Natural killer cell (primary cell): ENCODE measurements around the gene SMARCD1. TPM values are rescaled to one million over a fixed set of nuclear protein-coding genes. Genes with fewer than 3 reads are reported as not detected.

Source experiments
- ATAC-seq, 3 donors: fragments of 150-1000 bp in 2 of 3; fragments of 200-7000 bp in 1 of 3; cut with Tn5 transposase; 1 replicate in 1 of 3; 2 replicates in 2 of 3; pipeline ENCODE4 v1.10.0; 2021; ENCODE audit warnings: mild to moderate bottlenecking in 2 of 3, moderate library complexity in 2 of 3
- DNase-seq, 2 donors: peaks; one replicate each; pipeline versions ENCODE4 v3.0.0 to v3.0.0-alpha.2; 2013 to 2021; ENCODE audit warnings: mixed read lengths in 1 of 2
- H3K27ac ChIP-seq: one replicate; pipeline ENCODE4 v1.5.1; 2013; ENCODE audit warnings: mild to moderate bottlenecking, low read length
- H3K27me3 ChIP-seq: one replicate; pipeline ENCODE4 v1.6.1; 2013; ENCODE audit warnings: low read length; ENCODE audit not compliant: control insufficient read depth, insufficient read depth
- H3K36me3 ChIP-seq: one replicate; pipeline ENCODE4 v1.6.1; 2013; ENCODE audit warnings: low read length; ENCODE audit not compliant: control insufficient read depth, insufficient read depth
- H3K4me1 ChIP-seq: one replicate; pipeline ENCODE4 v1.6.1; 2013; ENCODE audit warnings: low read length; ENCODE audit not compliant: control insufficient read depth, insufficient read depth
- H3K4me3 ChIP-seq: one replicate; pipeline ENCODE4 v1.5.1; 2013; ENCODE audit warnings: low read length
- H3K9me3 ChIP-seq: one replicate; pipeline ENCODE4 v1.6.1; 2013; ENCODE audit warnings: low read length; ENCODE audit not compliant: control insufficient read depth, insufficient read depth
- H3K27ac Mint-ChIP-seq, 2 donors: one replicate each; pipeline ENCODE4 v1.8.0; 2022; ENCODE audit warnings: mild to moderate bottlenecking in 2 of 2, mixed read lengths in 2 of 2, moderate library complexity in 1 of 2
- H3K27me3 Mint-ChIP-seq, 2 donors: one replicate each; pipeline ENCODE4 v1.8.0; 2022; ENCODE audit warnings: low read depth in 2 of 2, mixed read lengths in 2 of 2
- H3K36me3 Mint-ChIP-seq: one replicate; pipeline ENCODE4 v1.8.0; 2022; ENCODE audit warnings: mixed read lengths
- H3K4me1 Mint-ChIP-seq, 2 donors: one replicate each; pipeline ENCODE4 v1.8.0; 2022; ENCODE audit warnings: mixed read lengths in 2 of 2
- H3K4me3 Mint-ChIP-seq: one replicate; pipeline ENCODE4 v1.8.0; 2022; ENCODE audit warnings: mild to moderate bottlenecking, moderate library complexity, mixed read lengths
- H3K9me3 Mint-ChIP-seq, 2 donors: one replicate each; pipeline ENCODE4 v1.8.0; 2022; ENCODE audit warnings: mixed read lengths in 2 of 2
- WGBS: methylation state at CpG from one replicate; pipeline ENCODE4 v1.1.7; 2013; ENCODE audit warnings: missing lambda C conversion rate; ENCODE audit not compliant: insufficient coverage; 5-methylcytosine and 5-hydroxymethylcytosine counted together
- intact Hi-C: fragments of 100-400 bp; cut with micrococcal nuclease; formaldehyde crosslinking; loops from one replicate; pipeline ENCODE4 v1.14.2; 2022
- total RNA-seq, 4 donors: library from RNA; stranded (reverse); fragments of 120-200 nt in 1 of 4; gene quantifications; one replicate each; pipeline versions ENCODE4 v1.2.3 to v1.2.4, GENCODE V29; 2013 to 2022
- TF ChIP-seq, protein P1 (sequence below): fragments of 200-600 bp; IDR thresholded peaks from one replicate; pipeline ENCODE4 v1.8.0; 2022; ENCODE audit warnings: antibody characterized with exemption

SMARCD1 gene
- total RNA-seq, 3 donors from 2014 or later (not counting 1 experiment from before 2014, with no cell fraction given) = 81.3 to 97.0 (median 88.6) TPM

GRCh38 chr12:50043308-50043707 lies 41.8 kb upstream of the SMARCD1 start:
- Histone ChIP-seq H3K4me3 (no peak overlapping the region), H3K4me1 (no peaks in the 10 kb centered on the region), H3K36me3 (no peaks in the 10 kb centered on the region), H3K27ac (no peak overlapping the region), H3K27me3 (no peaks in the 10 kb centered on the region), H3K9me3 (no peaks in the 10 kb centered on the region)
- H3K27ac Mint-ChIP-seq = no peak overlapping the region
- intact Hi-C loops = no loop called here
- TF ChIP-seq, protein P1, sequence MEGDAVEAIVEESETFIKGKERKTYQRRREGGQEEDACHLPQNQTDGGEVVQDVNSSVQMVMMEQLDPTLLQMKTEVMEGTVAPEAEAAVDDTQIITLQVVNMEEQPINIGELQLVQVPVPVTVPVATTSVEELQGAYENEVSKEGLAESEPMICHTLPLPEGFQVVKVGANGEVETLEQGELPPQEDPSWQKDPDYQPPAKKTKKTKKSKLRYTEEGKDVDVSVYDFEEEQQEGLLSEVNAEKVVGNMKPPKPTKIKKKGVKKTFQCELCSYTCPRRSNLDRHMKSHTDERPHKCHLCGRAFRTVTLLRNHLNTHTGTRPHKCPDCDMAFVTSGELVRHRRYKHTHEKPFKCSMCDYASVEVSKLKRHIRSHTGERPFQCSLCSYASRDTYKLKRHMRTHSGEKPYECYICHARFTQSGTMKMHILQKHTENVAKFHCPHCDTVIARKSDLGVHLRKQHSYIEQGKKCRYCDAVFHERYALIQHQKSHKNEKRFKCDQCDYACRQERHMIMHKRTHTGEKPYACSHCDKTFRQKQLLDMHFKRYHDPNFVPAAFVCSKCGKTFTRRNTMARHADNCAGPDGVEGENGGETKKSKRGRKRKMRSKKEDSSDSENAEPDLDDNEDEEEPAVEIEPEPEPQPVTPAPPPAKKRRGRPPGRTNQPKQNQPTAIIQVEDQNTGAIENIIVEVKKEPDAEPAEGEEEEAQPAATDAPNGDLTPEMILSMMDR = no peak
- H3K4me3 Mint-ChIP-seq = no peak overlapping the region
- H3K36me3 Mint-ChIP-seq = no peaks in the 10 kb centered on the region
- 93% methylated on average over 1 of the region's 2 CpGs for WGBS
- DNase-seq (no peak), ATAC-seq (no peak)
- no peaks in the 10 kb centered on the region for H3K9me3 Mint-ChIP-seq
- H3K4me1 Mint-ChIP-seq = no peaks in the 10 kb centered on the region
- H3K27me3 Mint-ChIP-seq = peaks cover 5 to 10% of the 10 kb centered on the region in 2 donors

DNA sequence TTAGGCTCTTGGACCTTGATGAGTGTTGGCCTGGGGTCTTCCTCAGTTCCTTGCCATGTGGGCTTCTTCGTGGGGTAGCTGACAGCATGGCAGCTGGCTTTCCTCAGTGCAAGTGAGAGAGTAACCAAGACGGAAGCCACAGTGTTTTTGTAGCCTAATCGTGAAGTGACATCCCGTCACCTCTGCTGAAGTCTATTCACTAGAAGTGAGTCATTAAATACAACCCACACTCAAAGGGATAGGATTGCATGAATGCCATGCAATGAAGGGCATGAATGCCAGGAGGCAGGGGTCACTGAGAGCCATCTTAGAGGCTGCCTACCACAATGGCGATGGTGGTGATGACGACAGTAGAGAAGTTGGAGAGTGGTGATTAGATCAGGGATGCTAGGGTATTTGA lies 41.3 kb upstream of the SMARCD1 start:
- no peaks in the 10 kb centered on the region for H3K4me1 ChIP-seq
- no peaks in the 10 kb centered on the region for H3K36me3 ChIP-seq
- H3K9me3 ChIP-seq = no peaks in the 10 kb centered on the region
- no peak for ATAC-seq
- no peak for DNase-seq
- no peaks in the 10 kb centered on the region for H3K27me3 ChIP-seq
- H3K27ac ChIP-seq = no peak overlapping the region
- Mint-ChIP-seq H3K4me1 (no peaks in the 10 kb centered on the region), H3K9me3 (no peaks in the 10 kb centered on the region), H3K27me3 (peaks cover 5 to 12% of the 10 kb centered on the region in 2 donors), H3K4me3 (no peak overlapping the region), H3K27ac (no peak overlapping the region), H3K36me3 (no peaks in the 10 kb centered on the region)
- TF ChIP-seq, protein P1 = no peak
- H3K4me3 ChIP-seq = no peak overlapping the region
- 81% methylated on average over 6 of the region's 6 CpGs for WGBS
- intact Hi-C loops = no loop called here

DNA sequence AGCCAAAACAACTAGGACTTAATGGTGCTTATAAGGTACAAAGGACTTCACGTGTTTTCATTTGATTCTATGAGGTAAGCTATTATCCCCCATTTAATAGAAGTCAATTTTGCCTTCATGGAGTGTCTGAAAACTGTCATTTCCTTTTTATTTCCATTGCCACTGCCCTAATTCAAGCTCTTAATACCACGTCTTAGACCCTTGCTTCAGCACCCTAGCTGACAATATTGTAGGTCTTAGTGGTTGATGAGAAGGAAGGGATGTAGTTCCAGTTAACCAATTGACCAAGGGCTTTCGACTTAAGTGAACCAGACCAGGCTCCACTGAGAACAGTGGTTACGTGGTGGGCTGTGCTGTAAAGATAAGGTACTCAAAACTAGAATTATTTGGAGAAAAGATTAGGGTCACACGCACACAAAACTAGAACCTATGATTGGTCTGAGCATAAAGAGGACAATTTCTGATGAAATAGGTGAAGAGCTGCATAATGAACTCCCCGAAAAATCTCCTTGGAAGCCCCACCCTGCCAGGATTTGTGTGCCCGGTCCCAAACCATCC lies 37.4 kb upstream of the SMARCD1 start:
- no peaks in the 10 kb centered on the region for H3K9me3 ChIP-seq
- H3K4me1 ChIP-seq = peaks cover 4% of the 10 kb centered on the region
- TF ChIP-seq, protein P1 = no peak
- Mint-ChIP-seq H3K4me3 (no peak overlapping the region), H3K27me3 (peaks cover 30 to 45% of the 10 kb centered on the region in 2 donors), H3K36me3 (no peaks in the 10 kb centered on the region), H3K4me1 (no peaks in the 10 kb centered on the region), H3K9me3 (no peaks in the 10 kb centered on the region), H3K27ac (no peak overlapping the region)
- H3K27me3 ChIP-seq = peaks cover 5% of the 10 kb centered on the region
- H3K36me3 ChIP-seq = no peaks in the 10 kb centered on the region
- WGBS = 88% methylated on average over 7 of the region's 7 CpGs
- DNase-seq = no peak
- no peak overlapping the region for H3K4me3 ChIP-seq
- ATAC-seq = no peak
- intact Hi-C loops = no loop called here
- H3K27ac ChIP-seq = no peak overlapping the region
